ENCODE results near the gene PHC2. TPM values are rescaled to one million over a fixed set of nuclear protein-coding genes. Genes with fewer than 3 reads are reported as not detected.
A peak's percentile ranks its signal among the peaks of the same experiment; 100 is the strongest.

PHC2 gene
- total RNA-seq, 2 donors from 2014 or later, result 60.6 to 74.8 TPM

DNA sequence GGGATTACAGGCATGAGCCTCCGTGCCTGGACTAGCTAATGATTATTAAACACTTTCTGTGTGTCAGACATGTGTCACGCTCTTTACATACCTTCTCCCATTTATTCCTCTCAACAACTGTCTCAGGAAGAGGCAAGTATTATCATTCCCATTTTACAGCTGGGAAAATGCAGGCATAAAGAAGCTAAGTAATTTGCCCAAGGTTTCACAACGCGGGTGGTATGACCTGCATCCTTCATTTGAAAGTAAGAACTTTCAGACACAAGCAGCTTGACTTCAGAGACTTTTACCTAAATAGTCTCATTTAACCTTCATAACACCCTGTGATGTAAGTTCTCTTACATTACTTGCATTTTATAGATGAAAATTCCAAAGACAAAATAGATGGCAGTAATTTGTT lies 40.5 kb upstream of the PHC2 start:
- Histone ChIP-seq H3K9ac (ENCODE audit: low read depth in 2 of 2, low read length in 2 of 2) (no peak overlapping the region), H3K4me1 (no peaks in the 10 kb centered on the region), H3K27me3 (no peaks in the 10 kb centered on the region), H3K36me3 (no peaks in the 10 kb centered on the region), H3K27ac (no peak overlapping the region), H3K9me3 (no peaks in the 10 kb centered on the region), H3K4me3 (no peak overlapping the region)
- no peak for DNase-seq
- TF ChIP-seq, protein P1, sequence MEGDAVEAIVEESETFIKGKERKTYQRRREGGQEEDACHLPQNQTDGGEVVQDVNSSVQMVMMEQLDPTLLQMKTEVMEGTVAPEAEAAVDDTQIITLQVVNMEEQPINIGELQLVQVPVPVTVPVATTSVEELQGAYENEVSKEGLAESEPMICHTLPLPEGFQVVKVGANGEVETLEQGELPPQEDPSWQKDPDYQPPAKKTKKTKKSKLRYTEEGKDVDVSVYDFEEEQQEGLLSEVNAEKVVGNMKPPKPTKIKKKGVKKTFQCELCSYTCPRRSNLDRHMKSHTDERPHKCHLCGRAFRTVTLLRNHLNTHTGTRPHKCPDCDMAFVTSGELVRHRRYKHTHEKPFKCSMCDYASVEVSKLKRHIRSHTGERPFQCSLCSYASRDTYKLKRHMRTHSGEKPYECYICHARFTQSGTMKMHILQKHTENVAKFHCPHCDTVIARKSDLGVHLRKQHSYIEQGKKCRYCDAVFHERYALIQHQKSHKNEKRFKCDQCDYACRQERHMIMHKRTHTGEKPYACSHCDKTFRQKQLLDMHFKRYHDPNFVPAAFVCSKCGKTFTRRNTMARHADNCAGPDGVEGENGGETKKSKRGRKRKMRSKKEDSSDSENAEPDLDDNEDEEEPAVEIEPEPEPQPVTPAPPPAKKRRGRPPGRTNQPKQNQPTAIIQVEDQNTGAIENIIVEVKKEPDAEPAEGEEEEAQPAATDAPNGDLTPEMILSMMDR (IDR thresholded peaks at IDR 0.05), result no peak
- intact Hi-C loops (cut with DNase I), result no loop called here

DNA sequence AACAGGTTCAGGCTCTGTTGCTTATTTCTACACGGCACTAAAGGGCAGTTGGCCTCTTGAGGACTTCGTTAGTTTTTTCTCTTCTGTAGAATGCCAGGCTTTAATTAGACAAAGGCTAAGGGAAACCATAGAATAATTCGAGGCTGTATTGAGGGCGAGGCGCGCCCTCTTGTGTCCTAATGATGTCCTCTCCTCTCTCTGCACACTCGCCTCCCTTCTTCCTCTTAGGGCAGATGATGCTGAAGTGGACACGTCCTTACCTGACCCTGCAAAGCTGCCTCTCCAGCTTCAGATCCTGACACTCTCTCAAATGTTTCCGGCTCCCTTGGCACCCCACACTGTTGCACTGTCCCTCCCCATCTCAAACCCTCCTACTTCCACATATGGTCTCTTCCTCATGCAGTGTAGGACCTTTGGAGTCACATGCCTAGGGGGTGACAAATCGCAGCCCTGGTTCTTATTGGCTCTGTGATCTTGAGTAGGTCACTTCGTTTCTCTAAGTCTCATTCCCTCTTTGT lies 39.7 kb upstream of the PHC2 start:
- peak; percentile 75 for DNase-seq
- H3K27me3 ChIP-seq, result no peaks in the 10 kb centered on the region
- no peak overlapping the region for H3K9ac ChIP-seq (ENCODE audit: low read depth in 2 of 2, low read length in 2 of 2)
- H3K4me3 ChIP-seq, result no peak overlapping the region
- TF ChIP-seq, protein P1 (IDR thresholded peaks at IDR 0.05), result peak; percentile 64
- H3K36me3 ChIP-seq, result no peaks in the 10 kb centered on the region
- H3K27ac ChIP-seq, result no peak overlapping the region
- no peaks in the 10 kb centered on the region for H3K9me3 ChIP-seq
- no peaks in the 10 kb centered on the region for H3K4me1 ChIP-seq
- intact Hi-C loops (cut with DNase I), result no loop called here

DNA sequence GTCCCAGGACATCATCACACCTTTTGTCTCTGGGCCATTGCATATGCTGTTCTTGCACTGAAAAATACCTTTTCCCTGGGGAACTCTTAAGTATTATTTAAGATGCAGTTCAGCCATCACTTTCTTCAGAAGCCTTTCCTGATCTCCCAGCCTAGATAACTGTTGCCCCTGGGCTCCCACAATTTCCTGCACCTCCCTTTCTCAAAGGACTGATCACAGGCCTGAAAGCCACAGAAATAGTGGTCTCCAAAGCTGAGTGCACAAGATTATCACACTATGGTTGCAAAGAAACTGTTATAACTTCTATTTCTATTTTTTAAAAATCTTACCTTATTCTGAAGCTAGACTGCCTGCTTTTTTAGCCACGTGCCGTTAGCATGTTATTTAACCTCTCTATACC lies 38.8 kb upstream of the PHC2 start:
- no peaks in the 10 kb centered on the region for H3K4me1 ChIP-seq

DNA sequence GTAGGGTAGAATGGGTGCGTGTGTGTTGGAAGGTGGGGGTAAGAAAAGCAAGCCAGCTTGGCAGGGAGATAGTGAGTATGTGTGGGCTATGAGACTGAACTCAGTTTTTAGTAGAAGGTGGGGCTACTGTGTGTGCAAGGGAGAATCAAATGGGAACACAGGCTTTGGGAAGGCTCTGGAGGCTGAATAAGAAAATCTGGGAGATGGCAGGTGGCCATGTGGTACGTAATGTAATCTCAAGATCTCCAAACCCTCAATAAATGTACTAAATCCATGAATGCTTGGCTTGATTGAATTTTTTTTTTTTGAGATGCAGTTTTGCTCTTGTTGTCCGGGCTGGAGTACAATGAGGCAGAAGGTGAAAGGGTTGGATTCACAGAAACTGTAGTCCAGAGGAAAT lies 38.1 kb upstream of the PHC2 start:
- H3K4me1 ChIP-seq, result no peaks in the 10 kb centered on the region
- H3K9me3 ChIP-seq, result no peaks in the 10 kb centered on the region
- H3K27me3 ChIP-seq, result no peaks in the 10 kb centered on the region
- intact Hi-C loops (cut with DNase I), result loop anchor here (5.0 kb wide), 1 partner anchor 172 kb away; no protein-coding TSS in a partner anchor
- peak overlapping the region in 1 of 2 donors; percentile 17 for H3K9ac ChIP-seq (ENCODE audit: low read depth in 2 of 2, low read length in 2 of 2)
- no peak for DNase-seq
- H3K27ac ChIP-seq, result no peak overlapping the region
- H3K36me3 ChIP-seq, result no peaks in the 10 kb centered on the region
- TF ChIP-seq, protein P1 (IDR thresholded peaks at IDR 0.05), result no peak
- H3K4me3 ChIP-seq, result no peak overlapping the region

More for the DNA sequence above, 38.8 kb upstream of the PHC2 start:
- no peak overlapping the region for H3K9ac ChIP-seq (ENCODE audit: low read depth in 2 of 2, low read length in 2 of 2)
- H3K27me3 ChIP-seq, result no peaks in the 10 kb centered on the region
- no peak overlapping the region for H3K4me3 ChIP-seq
- DNase-seq, result no peak
- TF ChIP-seq, protein P1 (IDR thresholded peaks at IDR 0.05), result no peak
- no peaks in the 10 kb centered on the region for H3K36me3 ChIP-seq
- intact Hi-C loops (cut with DNase I), result loop anchor here (5.0 kb wide), 1 partner anchor 172 kb away; no protein-coding TSS in a partner anchor
- no peaks in the 10 kb centered on the region for H3K9me3 ChIP-seq
- no peak overlapping the region for H3K27ac ChIP-seq

DNA sequence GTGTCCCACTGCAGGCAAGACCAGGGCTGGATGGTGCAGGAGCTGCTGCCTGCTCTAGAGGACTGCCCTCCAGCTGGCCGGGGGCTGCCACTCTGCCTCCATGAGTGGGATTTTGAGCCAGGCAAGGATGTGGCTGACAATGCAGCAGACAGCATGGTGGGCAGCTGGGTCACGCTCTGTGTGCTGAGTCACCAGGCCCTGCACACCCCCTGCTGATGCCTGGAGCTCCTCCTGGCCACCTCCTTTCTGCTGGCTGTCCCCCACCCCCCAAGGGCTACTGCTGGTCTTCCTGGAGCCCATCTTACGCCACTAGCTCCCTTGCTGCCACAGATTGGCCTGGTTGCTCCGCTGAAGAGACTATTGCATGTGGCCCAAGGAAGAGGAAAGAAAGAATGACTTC lies 37.6 kb upstream of the PHC2 start:
- TF ChIP-seq, protein P1 (IDR thresholded peaks at IDR 0.05), result no peak
- Histone ChIP-seq H3K9me3 (no peaks in the 10 kb centered on the region), H3K27ac (no peak overlapping the region), H3K4me1 (no peaks in the 10 kb centered on the region), H3K36me3 (no peaks in the 10 kb centered on the region), H3K9ac (ENCODE audit: low read depth in 2 of 2, low read length in 2 of 2) (no peak overlapping the region), H3K27me3 (no peaks in the 10 kb centered on the region), H3K4me3 (no peak overlapping the region)
- intact Hi-C loops (cut with DNase I), result loop anchor here (5.0 kb wide), 1 partner anchor 171 kb away; no protein-coding TSS in a partner anchor
- no peak for DNase-seq

Measured in colonic mucosa (tissue), 4 donors.